GM18873 (cell line): ENCODE measurements around the gene USP35.

Experiments used
- ATAC-seq: cut with Tn5 transposase; IDR thresholded peaks from one replicate; pipeline ENCODE4 v1.9.1; 2021; ENCODE audit warnings: mild to moderate bottlenecking, moderate library complexity, moderate number of reproducible peaks; ENCODE audit not compliant: unreplicated experiment, low FRiP score

Gene USP35

GRCh38 chr11:78257654-78258053, 68.9 kb downstream of the USP35 start:
- no peak for ATAC-seq

- no peak for ATAC-seq
These were observed 71.2 kb downstream of the USP35 start for GRCh38 chr11:78259777-78260487.

- no peak for ATAC-seq
These were observed 72.6 kb downstream of the USP35 start for GRCh38 chr11:78261367-78261766.

DNA sequence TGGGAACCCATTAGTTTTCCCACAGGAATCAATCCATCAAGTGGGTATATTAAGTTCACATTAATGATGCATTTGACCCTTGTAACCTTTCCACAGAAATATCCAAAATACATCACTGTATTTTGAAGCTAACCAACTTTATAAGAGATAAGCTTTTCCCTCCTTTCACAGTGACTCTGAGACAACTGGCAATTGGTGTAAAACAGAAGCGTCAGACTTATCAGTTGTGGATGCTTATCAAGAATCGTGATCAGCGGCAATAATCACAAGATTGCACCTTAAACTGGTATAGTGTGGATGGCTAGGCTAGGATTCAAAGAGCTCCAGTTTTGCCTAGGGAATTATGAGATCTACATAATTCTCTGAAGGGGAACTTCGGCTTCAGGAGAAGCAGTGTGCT, 73.1 kb downstream of the USP35 start:
- ATAC-seq, result no peak

DNA sequence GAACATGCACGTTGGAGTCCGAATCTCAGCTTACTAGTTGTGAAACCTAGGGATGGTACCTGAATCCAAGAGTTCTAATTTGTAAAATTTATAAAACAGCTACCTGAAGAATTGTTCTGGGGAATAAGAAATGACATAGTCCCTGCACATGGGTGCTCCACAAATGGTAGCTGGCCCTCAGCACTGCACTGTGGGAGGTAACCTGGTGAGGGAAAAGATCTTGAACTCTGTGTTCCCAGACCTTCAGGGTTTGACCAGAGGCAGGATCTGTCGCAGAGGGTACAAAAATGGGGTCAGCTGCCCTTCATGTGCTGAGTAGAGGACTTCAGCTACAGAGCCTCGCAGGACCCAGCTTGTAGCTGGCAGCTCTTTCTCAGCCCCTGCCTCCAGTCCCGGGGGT, 73.5 kb downstream of the USP35 start:
- no peak for ATAC-seq

DNA sequence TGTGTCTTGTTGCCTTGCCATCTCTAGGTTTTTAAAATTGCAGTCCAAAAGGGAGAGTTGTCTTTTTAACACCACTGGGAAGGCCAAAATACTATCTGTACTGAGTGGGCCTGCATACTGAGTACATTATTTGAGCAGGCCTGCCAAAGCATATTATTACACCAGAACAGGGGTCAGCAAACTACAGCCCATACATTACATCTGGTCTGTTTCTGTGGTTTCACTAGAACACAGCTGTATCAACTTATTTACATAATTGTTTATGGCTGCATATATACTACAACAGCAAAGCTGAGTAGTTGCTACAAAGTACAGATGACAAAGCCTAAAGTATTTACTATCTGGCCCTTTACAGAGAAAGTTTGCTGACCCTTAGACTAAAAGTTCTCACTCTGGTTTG, 74.0 kb downstream of the USP35 start:
- no peak for ATAC-seq
